Measurements from ENCODE around the gene TOX3.

TOX3 gene

GRCh38 chr16:52553322-52553721 is 6.4 kb upstream of the TOX3 start:
- Histone ChIP-seq H3K9me3 (ENCODE audit: insufficient read depth, low read length) (no peaks in the 10 kb centered on the region), H2AFZ (ENCODE audit: low read depth, low read length, severe bottlenecking) (no peak overlapping the region), H3K9ac (ENCODE audit: low read length) (no peak overlapping the region), H3K27ac (ENCODE audit: low read depth, low read length) (no peak overlapping the region), H3K36me3 (ENCODE audit: low read length) (no peaks in the 10 kb centered on the region), H3K4me3 (ENCODE audit: insufficient read depth, low read length, poor library complexity, severe bottlenecking) (no peak overlapping the region), H4K20me1 (ENCODE audit: low read depth, low read length) (no peaks in the 10 kb centered on the region), H3K9me2 (replicated peaks; ENCODE audit: insufficient read depth, low read length) (no peaks in the 10 kb centered on the region; the same call in 1 of the 2 replicates), H3K27me3 (ENCODE audit: low read length) (no peaks in the 10 kb centered on the region), H3K79me2 (ENCODE audit: insufficient read depth, low read length) (no peaks in the 10 kb centered on the region), H3K4me2 (ENCODE audit: low read depth, low read length, poor library complexity, severe bottlenecking) (no peak overlapping the region), H3F3A (ENCODE audit: insufficient read depth) (no peaks in the 10 kb centered on the region)
- TF ChIP-seq EZH2phosphoT487 (conservative IDR thresholded peaks at IDR 0.05; ENCODE audit: low read length), result no peak
- TF ChIP-seq CTCF (IDR thresholded peaks at IDR 0.05; ENCODE audit: insufficient read depth, low read length, poor library complexity, severe bottlenecking), result no peak

- no peaks in the 10 kb centered on the region for H3K79me2 ChIP-seq (ENCODE audit: insufficient read depth, low read length)
- no peak overlapping the region for H3K4me2 ChIP-seq (ENCODE audit: low read depth, low read length, poor library complexity, severe bottlenecking)
- no peak overlapping the region for H3K4me3 ChIP-seq (ENCODE audit: insufficient read depth, low read length, poor library complexity, severe bottlenecking)
- no peak overlapping the region for H3K27ac ChIP-seq (ENCODE audit: low read depth, low read length)
- no peaks in the 10 kb centered on the region for H4K20me1 ChIP-seq (ENCODE audit: low read depth, low read length)
- no peak overlapping the region for H3K9ac ChIP-seq (ENCODE audit: low read length)
- H3K9me2 ChIP-seq (replicated peaks; ENCODE audit: insufficient read depth, low read length), result no peaks in the 10 kb centered on the region; the same call in 1 of the 2 replicates
- TF ChIP-seq CTCF (IDR thresholded peaks at IDR 0.05; ENCODE audit: insufficient read depth, low read length, poor library complexity, severe bottlenecking), result no peak
- no peak for TF ChIP-seq EZH2phosphoT487 (conservative IDR thresholded peaks at IDR 0.05; ENCODE audit: low read length)
- no peaks in the 10 kb centered on the region for H3K36me3 ChIP-seq (ENCODE audit: low read length)
- no peak overlapping the region for H2AFZ ChIP-seq (ENCODE audit: low read depth, low read length, severe bottlenecking)
- H3F3A ChIP-seq (ENCODE audit: insufficient read depth), result no peaks in the 10 kb centered on the region
- no peaks in the 10 kb centered on the region for H3K27me3 ChIP-seq (ENCODE audit: low read length)
- no peaks in the 10 kb centered on the region for H3K9me3 ChIP-seq (ENCODE audit: insufficient read depth, low read length)
Measured at GRCh38 chr16:52552643-52553042, 5.7 kb upstream of the TOX3 start.

- H3K4me3 ChIP-seq (ENCODE audit: insufficient read depth, low read length, poor library complexity, severe bottlenecking), result no peak overlapping the region
- no peaks in the 10 kb centered on the region for H4K20me1 ChIP-seq (ENCODE audit: low read depth, low read length)
- no peak overlapping the region for H2AFZ ChIP-seq (ENCODE audit: low read depth, low read length, severe bottlenecking)
- no peaks in the 10 kb centered on the region; the same call in 1 of the 2 replicates for H3K9me2 ChIP-seq (replicated peaks; ENCODE audit: insufficient read depth, low read length)
- no peaks in the 10 kb centered on the region for H3K9me3 ChIP-seq (ENCODE audit: insufficient read depth, low read length)
- H3F3A ChIP-seq (ENCODE audit: insufficient read depth), result no peaks in the 10 kb centered on the region
- H3K4me2 ChIP-seq (ENCODE audit: low read depth, low read length, poor library complexity, severe bottlenecking), result no peak overlapping the region
- no peaks in the 10 kb centered on the region for H3K36me3 ChIP-seq (ENCODE audit: low read length)
- H3K79me2 ChIP-seq (ENCODE audit: insufficient read depth, low read length), result no peaks in the 10 kb centered on the region
- TF ChIP-seq EZH2phosphoT487 (conservative IDR thresholded peaks at IDR 0.05; ENCODE audit: low read length), result no peak
- TF ChIP-seq CTCF (IDR thresholded peaks at IDR 0.05; ENCODE audit: insufficient read depth, low read length, poor library complexity, severe bottlenecking), result no peak
- no peak overlapping the region for H3K27ac ChIP-seq (ENCODE audit: low read depth, low read length)
- no peak overlapping the region for H3K9ac ChIP-seq (ENCODE audit: low read length)
- H3K27me3 ChIP-seq (ENCODE audit: low read length), result no peaks in the 10 kb centered on the region
Measured at GRCh38 chr16:52549011-52549692, 2.2 kb upstream of the TOX3 start.

All from SU-DHL-6 (cell line).